GM23338 (cell line): Measurements from ENCODE around the gene SOD2.
"Not testable (repeated sequence)": the region's sequence is repeated elsewhere in the genome, so short reads cannot be mapped to it uniquely, and the experiment has no call there.

Source experiments
- EZH2 ChIP-seq: fragments of 200-600 bp; sonication (generic); IDR thresholded peaks from one replicate; pipeline ENCODE4 v1.8.0; 2017; ENCODE audit warnings: antibody characterized with exemption, mild to moderate bottlenecking, low read depth; ENCODE audit not compliant: unreplicated experiment
- EZH2phosphoT487 ChIP-seq: fragments of 200-600 bp; sonication (generic); IDR thresholded peaks from one replicate; pipeline ENCODE4 v1.8.1; 2018; ENCODE audit warnings: antibody characterized with exemption; ENCODE audit not compliant: unreplicated experiment
- NANOG ChIP-seq: IDR thresholded peaks from 2 replicates; pipeline ENCODE4 v1.6.1; 2016; ENCODE audit warnings: antibody characterized with exemption, borderline replicate concordance
- POLR2AphosphoS5 ChIP-seq: IDR thresholded peaks from 2 replicates; pipeline ENCODE4 v1.6.1; 2016; ENCODE audit warnings: antibody characterized with exemption, low read depth
- ZNF331 ChIP-seq: fragments of 250-450 bp; sonication (Bioruptor Pico); IDR thresholded peaks from 2 replicates; pipeline ENCODE4 v1.5.0; 2020; ENCODE audit warnings: low read depth, mild to moderate bottlenecking, moderate library complexity
- TF ChIP-seq, protein P1 (sequence below), 2 experiments: fragments of 200-600 bp in 1 of 2; sonication (generic) in 1 of 2; conservative IDR thresholded peaks; 2 replicates each; pipeline versions ENCODE4 v1.5.1 to v1.6.1; 2016 to 2017; ENCODE audit warnings: antibody characterized with exemption in 2 of 2, low read depth in 2 of 2, mild to moderate bottlenecking in 2 of 2, moderate library complexity in 1 of 2
- TF ChIP-seq, protein P2 (sequence below): IDR thresholded peaks from one replicate; pipeline ENCODE4 v1.6.1; 2018; ENCODE audit warnings: antibody characterized with exemption; ENCODE audit not compliant: unreplicated experiment
- TF ChIP-seq, protein P3 (sequence below): IDR thresholded peaks from 2 replicates; pipeline ENCODE4 v1.6.1; 2016; ENCODE audit warnings: antibody characterized with exemption

DNA sequence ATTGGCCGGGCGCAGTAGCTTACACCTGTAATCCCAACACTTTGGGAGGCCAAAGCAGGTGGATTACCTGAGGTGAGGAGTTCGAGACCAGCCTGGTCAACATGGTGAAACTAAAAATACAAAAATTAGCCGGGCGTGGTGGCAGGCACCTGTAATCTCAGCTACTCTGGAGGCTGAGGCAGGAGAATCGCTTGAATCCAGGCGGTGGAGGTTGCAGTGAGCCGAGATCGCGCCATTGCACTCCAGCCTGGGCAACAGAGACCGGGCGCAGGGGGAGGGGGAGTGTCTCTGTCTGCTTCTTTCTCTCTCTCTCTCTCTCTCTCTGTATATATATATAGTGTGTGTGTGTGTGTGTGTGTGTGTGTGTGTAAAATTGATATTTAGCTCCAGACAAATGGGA lies 39.5 kb upstream of the SOD2 start:
- not testable (repeated sequence) for TF ChIP-seq POLR2AphosphoS5; EZH2phosphoT487; EZH2; ZNF331 (CRISPR knock-in tag); NANOG
- TF ChIP-seq, protein P1, sequence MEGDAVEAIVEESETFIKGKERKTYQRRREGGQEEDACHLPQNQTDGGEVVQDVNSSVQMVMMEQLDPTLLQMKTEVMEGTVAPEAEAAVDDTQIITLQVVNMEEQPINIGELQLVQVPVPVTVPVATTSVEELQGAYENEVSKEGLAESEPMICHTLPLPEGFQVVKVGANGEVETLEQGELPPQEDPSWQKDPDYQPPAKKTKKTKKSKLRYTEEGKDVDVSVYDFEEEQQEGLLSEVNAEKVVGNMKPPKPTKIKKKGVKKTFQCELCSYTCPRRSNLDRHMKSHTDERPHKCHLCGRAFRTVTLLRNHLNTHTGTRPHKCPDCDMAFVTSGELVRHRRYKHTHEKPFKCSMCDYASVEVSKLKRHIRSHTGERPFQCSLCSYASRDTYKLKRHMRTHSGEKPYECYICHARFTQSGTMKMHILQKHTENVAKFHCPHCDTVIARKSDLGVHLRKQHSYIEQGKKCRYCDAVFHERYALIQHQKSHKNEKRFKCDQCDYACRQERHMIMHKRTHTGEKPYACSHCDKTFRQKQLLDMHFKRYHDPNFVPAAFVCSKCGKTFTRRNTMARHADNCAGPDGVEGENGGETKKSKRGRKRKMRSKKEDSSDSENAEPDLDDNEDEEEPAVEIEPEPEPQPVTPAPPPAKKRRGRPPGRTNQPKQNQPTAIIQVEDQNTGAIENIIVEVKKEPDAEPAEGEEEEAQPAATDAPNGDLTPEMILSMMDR (conservative IDR thresholded peaks at IDR 0.05; ENCODE audit: low read depth in 2 of 2): not testable (repeated sequence)
- TF ChIP-seq, protein P2, sequence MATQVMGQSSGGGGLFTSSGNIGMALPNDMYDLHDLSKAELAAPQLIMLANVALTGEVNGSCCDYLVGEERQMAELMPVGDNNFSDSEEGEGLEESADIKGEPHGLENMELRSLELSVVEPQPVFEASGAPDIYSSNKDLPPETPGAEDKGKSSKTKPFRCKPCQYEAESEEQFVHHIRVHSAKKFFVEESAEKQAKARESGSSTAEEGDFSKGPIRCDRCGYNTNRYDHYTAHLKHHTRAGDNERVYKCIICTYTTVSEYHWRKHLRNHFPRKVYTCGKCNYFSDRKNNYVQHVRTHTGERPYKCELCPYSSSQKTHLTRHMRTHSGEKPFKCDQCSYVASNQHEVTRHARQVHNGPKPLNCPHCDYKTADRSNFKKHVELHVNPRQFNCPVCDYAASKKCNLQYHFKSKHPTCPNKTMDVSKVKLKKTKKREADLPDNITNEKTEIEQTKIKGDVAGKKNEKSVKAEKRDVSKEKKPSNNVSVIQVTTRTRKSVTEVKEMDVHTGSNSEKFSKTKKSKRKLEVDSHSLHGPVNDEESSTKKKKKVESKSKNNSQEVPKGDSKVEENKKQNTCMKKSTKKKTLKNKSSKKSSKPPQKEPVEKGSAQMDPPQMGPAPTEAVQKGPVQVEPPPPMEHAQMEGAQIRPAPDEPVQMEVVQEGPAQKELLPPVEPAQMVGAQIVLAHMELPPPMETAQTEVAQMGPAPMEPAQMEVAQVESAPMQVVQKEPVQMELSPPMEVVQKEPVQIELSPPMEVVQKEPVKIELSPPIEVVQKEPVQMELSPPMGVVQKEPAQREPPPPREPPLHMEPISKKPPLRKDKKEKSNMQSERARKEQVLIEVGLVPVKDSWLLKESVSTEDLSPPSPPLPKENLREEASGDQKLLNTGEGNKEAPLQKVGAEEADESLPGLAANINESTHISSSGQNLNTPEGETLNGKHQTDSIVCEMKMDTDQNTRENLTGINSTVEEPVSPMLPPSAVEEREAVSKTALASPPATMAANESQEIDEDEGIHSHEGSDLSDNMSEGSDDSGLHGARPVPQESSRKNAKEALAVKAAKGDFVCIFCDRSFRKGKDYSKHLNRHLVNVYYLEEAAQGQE: not testable (repeated sequence)
- TF ChIP-seq, protein P3, sequence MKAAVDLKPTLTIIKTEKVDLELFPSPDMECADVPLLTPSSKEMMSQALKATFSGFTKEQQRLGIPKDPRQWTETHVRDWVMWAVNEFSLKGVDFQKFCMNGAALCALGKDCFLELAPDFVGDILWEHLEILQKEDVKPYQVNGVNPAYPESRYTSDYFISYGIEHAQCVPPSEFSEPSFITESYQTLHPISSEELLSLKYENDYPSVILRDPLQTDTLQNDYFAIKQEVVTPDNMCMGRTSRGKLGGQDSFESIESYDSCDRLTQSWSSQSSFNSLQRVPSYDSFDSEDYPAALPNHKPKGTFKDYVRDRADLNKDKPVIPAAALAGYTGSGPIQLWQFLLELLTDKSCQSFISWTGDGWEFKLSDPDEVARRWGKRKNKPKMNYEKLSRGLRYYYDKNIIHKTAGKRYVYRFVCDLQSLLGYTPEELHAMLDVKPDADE: not testable (repeated sequence)
